Stimulated activated CD4-positive, alpha-beta T cell treated with anti-CD3 and anti-CD28 coated beads, TNF-alpha, amount 100 ng/mL, for 1 hour (primary cell): ENCODE measurements around the gene DPP8.
A peak's percentile ranks its signal among the peaks of the same experiment; 100 is the strongest.
"Not testable (repeated sequence)": the region's sequence is repeated elsewhere in the genome, so short reads cannot be mapped to it uniquely, and the experiment has no call there.

Experiments used
- DNase-seq, 3 donors: peaks; one replicate each; pipeline ENCODE4 v3.0.0-alpha.2; 2020; ENCODE audit warnings: low read depth in 3 of 3, low spot score in 1 of 3

DPP8 gene

GRCh38 chr15:65405791-65406423 lies 111.6 kb downstream of the DPP8 start:
- no peak for DNase-seq

GRCh38 chr15:65404186-65404872 lies 113.2 kb downstream of the DPP8 start:
- DNase-seq, result no peak

GRCh38 chr15:65402961-65403360 lies 114.5 kb downstream of the DPP8 start:
- DNase-seq, result no peak

- no peak for DNase-seq
Measured at GRCh38 chr15:65401611-65402240, 115.8 kb downstream of the DPP8 start.

- DNase-seq, result peak in 1 of 3 donors; percentile 30
Measured at GRCh38 chr15:65400760-65401610, 116.5 kb downstream of the DPP8 start.

- DNase-seq, result no peak
Measured at GRCh38 chr15:65399997-65400396, 117.5 kb downstream of the DPP8 start.

GRCh38 chr15:65399001-65399706 lies 118.3 kb downstream of the DPP8 start:
- no peak for DNase-seq

GRCh38 chr15:65398486-65398885 lies 119.0 kb downstream of the DPP8 start:
- not testable (repeated sequence) for DNase-seq

- no peak for DNase-seq
Measured at GRCh38 chr15:65396965-65397317, 120.5 kb downstream of the DPP8 start.

GRCh38 chr15:65396283-65396964 lies 121.1 kb downstream of the DPP8 start:
- no peak for DNase-seq

- DNase-seq, result no peak
Measured at GRCh38 chr15:65395567-65396202, 121.8 kb downstream of the DPP8 start.

GRCh38 chr15:65394936-65395335 lies 122.6 kb downstream of the DPP8 start:
- DNase-seq, result no peak

- no peak for DNase-seq
Measured at GRCh38 chr15:65394280-65394789, 123.2 kb downstream of the DPP8 start.

GRCh38 chr15:65393557-65393956 lies 123.9 kb downstream of the DPP8 start:
- DNase-seq, result no peak

- no peak for DNase-seq
Measured at GRCh38 chr15:65393091-65393490, 124.4 kb downstream of the DPP8 start.
